CD4-positive, alpha-beta T cell treated with Interleukin-17A for 4 hours (primary cell): ENCODE data around the gene PDCD10.

ENCODE experiments used
- DNase-seq: peaks from one replicate; pipeline ENCODE4 v3.0.0-alpha.2; 2020; ENCODE audit warnings: mixed read lengths

PDCD10 gene

GRCh38 chr3:167671878-167672427 is 62.7 kb downstream of the PDCD10 start:
- DNase-seq: no peak

DNA sequence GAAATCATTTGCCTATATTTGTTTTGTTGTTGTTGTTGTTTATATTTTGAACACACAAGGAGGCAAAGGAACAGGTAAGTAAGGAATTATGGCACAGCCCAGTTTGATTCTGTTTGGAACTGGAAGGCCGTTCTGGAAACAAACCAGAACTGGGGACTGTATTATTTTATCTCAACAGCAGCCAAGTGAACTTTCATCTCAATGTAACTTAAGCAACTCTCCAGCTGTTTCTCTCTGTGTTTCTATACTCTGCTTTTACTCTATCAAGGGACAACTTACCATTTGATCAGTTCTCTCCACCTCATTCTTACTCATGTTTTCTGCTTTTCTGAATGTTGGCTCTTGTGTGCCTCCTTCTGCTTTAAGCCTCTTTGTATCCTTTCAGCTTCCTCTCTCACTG is 65.0 kb downstream of the PDCD10 start:
- no peak for DNase-seq

DNA sequence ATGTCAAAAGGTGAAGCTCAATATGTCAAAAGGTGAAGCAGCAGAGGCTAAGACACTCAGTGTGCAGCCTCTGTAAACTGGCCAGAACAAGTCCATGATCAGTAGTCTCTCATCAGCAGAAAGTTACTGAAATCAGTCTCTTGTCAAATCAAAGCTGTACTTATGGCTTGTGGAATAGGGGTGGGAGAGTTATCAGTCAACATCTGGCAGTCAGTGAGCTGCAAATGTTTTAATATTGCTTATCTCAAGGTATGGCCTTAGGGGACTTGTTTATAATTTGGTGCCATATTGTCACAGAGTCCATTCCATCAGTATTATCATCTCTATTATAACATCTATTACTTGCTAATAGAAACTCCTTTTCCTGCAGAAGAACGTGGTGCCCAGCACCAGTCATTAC is 66.0 kb downstream of the PDCD10 start:
- no peak for DNase-seq

GRCh38 chr3:167666563-167666962 is 68.1 kb downstream of the PDCD10 start:
- DNase-seq: no peak

GRCh38 chr3:167662919-167663400 is 71.7 kb downstream of the PDCD10 start:
- DNase-seq: no peak

GRCh38 chr3:167657684-167658225 is 76.9 kb downstream of the PDCD10 start:
- DNase-seq: no peak

GRCh38 chr3:167656821-167657220 is 77.9 kb downstream of the PDCD10 start:
- no peak for DNase-seq

- no peak for DNase-seq
These were observed 80.9 kb downstream of the PDCD10 start, which contains the start of gene WDR49 for GRCh38 chr3:167653760-167654159. Gene WDR49, minus strand, starts transcription at chr3:167653942. Its CDS starts 517 bp downstream, at chr3:167653425.

DNA sequence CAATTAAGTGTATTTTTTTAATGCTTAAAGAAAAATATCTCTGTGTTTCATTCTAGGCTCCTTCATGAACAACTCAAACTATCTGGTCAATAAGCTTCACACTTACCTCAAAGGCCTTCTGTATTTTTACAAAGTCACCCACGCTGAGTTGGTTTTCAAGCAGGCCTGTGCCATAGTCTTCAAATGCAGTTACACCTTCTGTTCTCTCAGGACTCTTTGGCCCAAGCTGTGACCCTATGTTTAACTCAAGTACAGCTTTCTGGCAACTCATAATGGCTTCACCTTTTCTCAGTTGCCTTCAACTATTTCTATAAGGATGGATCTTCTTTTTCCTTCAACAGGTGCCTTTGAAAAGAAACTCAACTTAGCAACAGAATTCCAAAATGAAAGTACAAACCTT is 81.5 kb downstream of the PDCD10 start:
- DNase-seq: no peak

- DNase-seq: no peak
These were observed 82.9 kb downstream of the PDCD10 start for GRCh38 chr3:167651826-167652225.

DNA sequence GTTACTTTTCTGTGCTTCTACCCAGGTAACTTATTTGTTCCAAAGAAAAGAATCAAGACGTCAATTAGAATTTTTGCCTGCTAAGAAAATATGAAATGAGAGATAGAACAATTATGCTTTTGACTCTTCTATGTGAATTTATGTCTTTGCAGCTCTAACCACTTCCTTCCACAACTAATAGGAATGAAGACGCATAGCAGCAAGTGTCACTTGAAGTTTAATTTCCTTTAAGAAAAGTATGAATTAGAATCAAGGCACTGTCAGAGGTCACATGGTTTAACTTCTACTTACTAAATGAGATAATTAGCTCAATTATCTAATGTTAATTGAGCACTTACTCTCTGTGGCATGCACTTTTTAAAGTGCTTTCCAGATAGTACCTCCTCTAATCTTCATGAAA is 84.2 kb downstream of the PDCD10 start:
- DNase-seq: no peak

DNA sequence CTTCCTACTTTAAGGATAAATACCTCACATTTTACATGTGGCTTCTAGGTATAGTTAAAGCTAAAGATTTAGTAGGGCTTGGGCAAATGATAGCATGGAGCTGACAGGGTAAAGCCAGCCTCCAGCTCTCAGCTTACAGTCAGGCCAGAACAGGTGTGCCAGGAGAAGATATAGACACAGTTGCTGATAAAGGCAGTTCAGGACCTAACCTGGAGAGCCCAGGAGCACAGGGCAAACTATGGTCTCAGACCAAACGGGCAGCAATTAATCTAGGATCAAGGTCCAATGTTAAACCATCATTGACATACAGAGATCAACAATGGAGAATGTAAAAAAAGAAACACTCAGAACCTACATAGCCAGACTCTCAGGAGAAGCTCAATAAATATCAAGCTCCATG is 84.9 kb downstream of the PDCD10 start:
- DNase-seq: no peak

GRCh38 chr3:167644611-167645010 is 90.1 kb downstream of the PDCD10 start:
- no peak for DNase-seq
